Frontal cortex (tissue), 4 donors: ENCODE measurements around the gene TRIM41. TPM values are rescaled to one million over a fixed set of nuclear protein-coding genes. Genes with fewer than 3 reads are reported as not detected.

Experiments used
- DNase-seq, 2 donors: peaks; one replicate each; pipeline ENCODE4 v3.0.0; 2012; ENCODE audit warnings: low spot score in 2 of 2
- FAIRE-seq: peaks from 2 replicates; lab custom pipeline; 2012; peaks lifted over from hg19 to GRCh38; lab: Jason Lieb, UNC
- total RNA-seq: library from RNA; depleted of rRNA; stranded (reverse); fragments of >200 nt; gene quantifications from one replicate; pipeline ENCODE4 v1.2.3, GENCODE V29; 2014
- donor health status: control.
- donor health status: control.
- donor health status: control.

TRIM41 gene
- total RNA-seq, 1 donor from 2014 or later: 12.2 TPM

- no peak for FAIRE-seq
- DNase-seq: peak; percentile 92 to 95
These were observed 31.4 kb upstream of the TRIM41 start for GRCh38 chr5:181191526-181192336.

- FAIRE-seq (no peak), DNase-seq (peak in 1 of 2 donors; percentile 34)
These were observed 30.6 kb upstream of the TRIM41 start for GRCh38 chr5:181192337-181193046.

- no peak for FAIRE-seq
- peak in 1 of 2 donors; percentile 25 for DNase-seq
These were observed 29.4 kb upstream of the TRIM41 start for GRCh38 chr5:181193656-181194055.

GRCh38 chr5:181194489-181195248 is 28.4 kb upstream of the TRIM41 start:
- peak in 1 of 2 donors; percentile 22 for DNase-seq

GRCh38 chr5:181195249-181195761 is 27.8 kb upstream of the TRIM41 start:
- FAIRE-seq (no peak), DNase-seq (no peak)

More at GRCh38 chr5:181194489-181195248, 28.4 kb upstream of the TRIM41 start:
- no peak for FAIRE-seq

GRCh38 chr5:181197326-181197951 is 25.6 kb upstream of the TRIM41 start:
- DNase-seq (no peak), FAIRE-seq (no peak)

- FAIRE-seq (no peak), DNase-seq (no peak)
These were observed 24.9 kb upstream of the TRIM41 start for GRCh38 chr5:181198106-181198685.

- no peak for FAIRE-seq
These were observed 24.1 kb upstream of the TRIM41 start for GRCh38 chr5:181198905-181199519.

GRCh38 chr5:181199881-181200638 is 23.0 kb upstream of the TRIM41 start:
- DNase-seq: no peak
- no peak for FAIRE-seq

More at GRCh38 chr5:181198905-181199519, 24.1 kb upstream of the TRIM41 start:
- DNase-seq: no peak

GRCh38 chr5:181200816-181201215 is 22.3 kb upstream of the TRIM41 start:
- DNase-seq: no peak
- no peak for FAIRE-seq

- no peak for FAIRE-seq
- no peak for DNase-seq
These were observed 19.9 kb upstream of the TRIM41 start for GRCh38 chr5:181203093-181203711.

- DNase-seq (no peak), FAIRE-seq (no peak)
These were observed 19.3 kb upstream of the TRIM41 start for GRCh38 chr5:181203777-181204112.

GRCh38 chr5:181204113-181204825 is 18.8 kb upstream of the TRIM41 start:
- FAIRE-seq (no peak), DNase-seq (no peak)

GRCh38 chr5:181204826-181205760 is 18.0 kb upstream of the TRIM41 start, which contains the start of gene TRIM7:
TRIM7 (minus strand) TSS chr5:181205196; CDS start chr5:181205110, 86 bp downstream.
- no peak for DNase-seq
- FAIRE-seq: no peak

- no peak for DNase-seq
- no peak for FAIRE-seq
These were observed 17.1 kb upstream of the TRIM41 start for GRCh38 chr5:181205761-181206649.
